T-helper 1 cell treated with Interleukin-12 subunit alpha and Interleukin-12 subunit beta and Interleukin-4 antibody, amounts not matched to agents 30 μg/mL and 1 μg/mL, for 36 hours (primary cell): ENCODE data around the gene PLS3.
A peak's percentile ranks its signal among the peaks of the same experiment; 100 is the strongest.
"Not testable (repeated sequence)": the region's sequence is repeated elsewhere in the genome, so short reads cannot be mapped to it uniquely, and the experiment has no call there.

Source experiments
- H3K27ac Mint-ChIP-seq: one replicate; pipeline ENCODE4 v1.8.0; 2021; ENCODE audit warnings: mild to moderate bottlenecking, mixed read lengths
- H3K27me3 Mint-ChIP-seq: one replicate; pipeline ENCODE4 v1.8.0; 2021; ENCODE audit warnings: low read depth, mixed read lengths
- H3K36me3 Mint-ChIP-seq: one replicate; pipeline ENCODE4 v1.8.0; 2021; ENCODE audit warnings: low read depth, mixed read lengths
- H3K4me1 Mint-ChIP-seq: one replicate; pipeline ENCODE4 v1.8.0; 2021; ENCODE audit warnings: low read depth, mixed read lengths
- H3K4me3 Mint-ChIP-seq: one replicate; pipeline ENCODE4 v1.8.0; 2021; ENCODE audit warnings: mild to moderate bottlenecking, moderate library complexity, mixed read lengths
- H3K9me3 Mint-ChIP-seq: one replicate; pipeline ENCODE4 v1.8.0; 2021; ENCODE audit warnings: mixed read lengths

Gene PLS3, protein sequence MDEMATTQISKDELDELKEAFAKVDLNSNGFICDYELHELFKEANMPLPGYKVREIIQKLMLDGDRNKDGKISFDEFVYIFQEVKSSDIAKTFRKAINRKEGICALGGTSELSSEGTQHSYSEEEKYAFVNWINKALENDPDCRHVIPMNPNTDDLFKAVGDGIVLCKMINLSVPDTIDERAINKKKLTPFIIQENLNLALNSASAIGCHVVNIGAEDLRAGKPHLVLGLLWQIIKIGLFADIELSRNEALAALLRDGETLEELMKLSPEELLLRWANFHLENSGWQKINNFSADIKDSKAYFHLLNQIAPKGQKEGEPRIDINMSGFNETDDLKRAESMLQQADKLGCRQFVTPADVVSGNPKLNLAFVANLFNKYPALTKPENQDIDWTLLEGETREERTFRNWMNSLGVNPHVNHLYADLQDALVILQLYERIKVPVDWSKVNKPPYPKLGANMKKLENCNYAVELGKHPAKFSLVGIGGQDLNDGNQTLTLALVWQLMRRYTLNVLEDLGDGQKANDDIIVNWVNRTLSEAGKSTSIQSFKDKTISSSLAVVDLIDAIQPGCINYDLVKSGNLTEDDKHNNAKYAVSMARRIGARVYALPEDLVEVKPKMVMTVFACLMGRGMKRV

DNA sequence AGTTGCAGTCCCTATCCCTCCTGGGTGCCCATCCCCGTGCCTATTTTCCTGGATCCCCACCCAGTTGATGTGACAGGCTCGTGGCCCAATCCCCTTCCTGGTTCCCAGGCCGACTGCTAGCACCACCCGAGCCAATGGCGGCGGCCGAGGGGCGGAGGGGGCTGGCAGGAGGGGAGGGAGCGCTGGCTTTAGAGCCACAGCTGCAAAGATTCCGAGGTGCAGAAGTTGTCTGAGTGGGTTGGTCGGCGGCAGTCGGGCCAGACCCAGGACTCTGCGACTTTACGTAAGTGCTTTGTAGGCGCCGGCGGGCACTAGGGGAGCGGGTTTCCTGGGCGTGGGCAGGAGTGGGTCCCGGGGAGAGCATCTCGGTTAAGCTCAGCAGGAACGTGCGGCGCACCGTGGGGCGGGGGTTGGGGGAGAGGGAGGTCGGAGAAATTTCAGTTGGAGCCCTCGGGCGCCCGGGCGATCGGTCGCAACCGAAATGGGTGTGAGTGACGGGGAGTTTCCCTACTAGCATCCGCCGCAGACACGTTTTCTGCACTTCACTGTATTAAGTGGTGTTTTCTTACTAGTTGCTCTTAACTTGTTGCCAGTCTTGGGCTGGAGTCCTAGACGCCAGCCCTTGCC lies at the start of gene PLS3:
Gene PLS3 (plus strand): TSS at position 197 of the 627 bp plus-strand sequence. CDS start 49,077 bp downstream, outside the sequence.
- Mint-ChIP-seq H3K27ac (no peak within 1 kb of the TSS), H3K4me1 (peaks cover 1% of the 10 kb centered on the region), H3K9me3 (no peaks in the 10 kb centered on the region), H3K27me3 (peaks cover 27% of the 10 kb centered on the region), H3K4me3 (peak within 1 kb of the TSS; percentile 57), H3K36me3 (no peaks in the 10 kb centered on the region)

DNA sequence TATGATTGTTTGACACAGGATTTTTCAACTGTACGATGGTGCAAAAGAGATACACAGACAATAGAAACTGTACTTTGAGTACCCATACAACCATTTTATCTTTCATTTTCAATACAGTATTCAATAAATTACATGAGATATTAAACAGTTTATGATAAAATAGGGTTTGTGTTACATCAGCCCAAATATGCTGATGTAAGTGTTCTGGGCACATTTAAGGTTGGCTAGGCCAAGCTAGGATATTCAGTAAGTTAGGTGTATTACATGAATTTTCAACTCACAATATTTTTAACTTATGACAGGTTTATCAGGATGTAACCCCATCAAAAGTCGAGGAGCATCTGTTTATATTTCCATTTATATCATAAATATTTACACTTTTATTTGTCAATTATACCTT lies 42.9 kb upstream of the PLS3 start:
- H3K9me3 Mint-ChIP-seq, result no peaks in the 10 kb centered on the region
- H3K4me1 Mint-ChIP-seq, result no peaks in the 10 kb centered on the region

DNA sequence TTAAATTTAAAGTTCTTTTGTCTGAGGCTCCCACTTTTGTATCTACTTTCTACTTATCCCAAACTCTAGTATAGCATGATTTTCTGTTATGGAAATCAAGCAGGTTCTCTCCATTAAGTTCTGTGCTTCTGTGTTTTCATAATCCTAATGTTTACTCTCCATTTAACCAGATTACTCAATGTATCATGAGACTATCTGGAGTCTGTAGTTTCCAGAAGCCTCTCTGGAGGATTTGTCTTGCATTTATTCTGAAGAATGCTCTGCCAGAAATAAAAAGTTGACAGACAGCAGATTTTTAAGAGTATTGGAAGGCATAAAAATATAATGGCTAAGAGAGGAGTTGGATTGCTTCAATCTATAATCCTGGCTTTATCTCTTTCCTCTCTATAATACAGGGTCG lies 39.2 kb upstream of the PLS3 start:
- H3K9me3 Mint-ChIP-seq, result no peaks in the 10 kb centered on the region
- no peak overlapping the region for H3K4me3 Mint-ChIP-seq
- no peaks in the 10 kb centered on the region for H3K4me1 Mint-ChIP-seq
- no peaks in the 10 kb centered on the region for H3K27me3 Mint-ChIP-seq
- H3K27ac Mint-ChIP-seq, result no peak overlapping the region
- H3K36me3 Mint-ChIP-seq, result no peaks in the 10 kb centered on the region

More for the DNA sequence above, 42.9 kb upstream of the PLS3 start:
- no peak overlapping the region for H3K27ac Mint-ChIP-seq
- H3K27me3 Mint-ChIP-seq, result no peaks in the 10 kb centered on the region
- no peaks in the 10 kb centered on the region for H3K36me3 Mint-ChIP-seq
- no peak overlapping the region for H3K4me3 Mint-ChIP-seq

- Mint-ChIP-seq H3K27me3 (no peaks in the 10 kb centered on the region), H3K4me3 (no peak overlapping the region), H3K4me1 (no peaks in the 10 kb centered on the region), H3K9me3 (no peaks in the 10 kb centered on the region), H3K36me3 (no peaks in the 10 kb centered on the region), H3K27ac (no peak overlapping the region)
Observed at GRCh38 chrX:115522952-115523351, 38.0 kb upstream of the PLS3 start.

GRCh38 chrX:115525486-115525885 lies 35.5 kb upstream of the PLS3 start:
- Mint-ChIP-seq H3K36me3 (no peaks in the 10 kb centered on the region), H3K4me1 (no peaks in the 10 kb centered on the region), H3K9me3 (no peaks in the 10 kb centered on the region), H3K27ac (no peak overlapping the region), H3K4me3 (no peak overlapping the region), H3K27me3 (no peaks in the 10 kb centered on the region)

DNA sequence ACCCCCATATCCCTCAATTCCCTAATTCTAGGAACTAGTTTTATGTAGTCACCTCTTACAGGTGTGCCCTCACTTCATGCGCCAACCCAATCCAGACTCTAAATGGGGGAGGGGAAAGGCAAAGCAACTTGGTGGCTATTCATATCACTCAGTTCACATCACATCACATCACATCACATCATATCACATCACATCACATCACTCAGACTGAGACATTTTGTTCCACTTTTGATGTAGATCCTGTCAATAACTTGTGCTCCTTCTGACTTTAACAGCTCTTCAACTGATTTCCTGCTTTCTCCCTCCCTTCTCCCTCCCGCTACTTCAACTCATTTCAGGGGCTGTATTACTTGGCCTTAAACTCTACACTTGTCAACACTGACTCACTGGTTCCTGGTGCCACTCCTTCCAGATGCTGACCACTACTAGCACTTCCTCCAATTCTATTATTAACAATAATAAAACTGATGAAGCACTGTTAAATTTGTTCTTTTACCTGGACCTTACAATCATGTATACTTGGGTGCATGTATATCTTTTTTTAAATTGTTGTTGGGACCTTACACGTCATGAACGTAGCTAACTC lies 29.1 kb upstream of the PLS3 start:
- Mint-ChIP-seq H3K27ac (no peak overlapping the region), H3K36me3 (no peaks in the 10 kb centered on the region), H3K4me1 (no peaks in the 10 kb centered on the region), H3K27me3 (no peaks in the 10 kb centered on the region), H3K4me3 (no peak overlapping the region), H3K9me3 (no peaks in the 10 kb centered on the region)

DNA sequence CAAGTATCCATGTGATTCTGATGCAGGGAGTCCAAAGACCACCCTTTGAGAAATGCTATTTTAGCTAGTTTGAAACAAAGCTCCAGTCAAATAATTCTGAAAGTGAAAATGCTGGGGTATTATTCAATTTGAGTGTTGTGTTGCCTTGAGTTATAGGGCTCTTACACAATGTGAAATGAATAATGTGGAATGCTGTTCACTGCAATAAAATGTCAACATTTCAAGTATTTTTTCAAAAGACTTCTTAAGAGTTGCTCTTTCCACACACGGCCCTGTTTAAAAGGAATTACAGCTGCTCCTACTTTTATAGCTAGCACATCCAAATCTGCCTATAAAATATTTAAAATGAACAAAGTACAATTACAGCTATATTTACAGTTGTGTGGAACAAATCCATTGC lies 27.5 kb upstream of the PLS3 start:
- Mint-ChIP-seq H3K27me3 (no peaks in the 10 kb centered on the region), H3K4me1 (no peaks in the 10 kb centered on the region), H3K9me3 (no peaks in the 10 kb centered on the region), H3K36me3 (no peaks in the 10 kb centered on the region), H3K27ac (no peak overlapping the region), H3K4me3 (no peak overlapping the region)

- Mint-ChIP-seq H3K27ac (no peak overlapping the region), H3K27me3 (no peaks in the 10 kb centered on the region), H3K9me3 (no peaks in the 10 kb centered on the region), H3K4me3 (no peak overlapping the region), H3K36me3 (no peaks in the 10 kb centered on the region), H3K4me1 (no peaks in the 10 kb centered on the region)
Observed at GRCh38 chrX:115534383-115534782, 26.6 kb upstream of the PLS3 start.

GRCh38 chrX:115535421-115535820 lies 25.6 kb upstream of the PLS3 start:
- Mint-ChIP-seq H3K4me1 (no peaks in the 10 kb centered on the region), H3K9me3 (no peaks in the 10 kb centered on the region), H3K27ac (no peak overlapping the region), H3K36me3 (no peaks in the 10 kb centered on the region), H3K4me3 (no peak overlapping the region), H3K27me3 (no peaks in the 10 kb centered on the region)

DNA sequence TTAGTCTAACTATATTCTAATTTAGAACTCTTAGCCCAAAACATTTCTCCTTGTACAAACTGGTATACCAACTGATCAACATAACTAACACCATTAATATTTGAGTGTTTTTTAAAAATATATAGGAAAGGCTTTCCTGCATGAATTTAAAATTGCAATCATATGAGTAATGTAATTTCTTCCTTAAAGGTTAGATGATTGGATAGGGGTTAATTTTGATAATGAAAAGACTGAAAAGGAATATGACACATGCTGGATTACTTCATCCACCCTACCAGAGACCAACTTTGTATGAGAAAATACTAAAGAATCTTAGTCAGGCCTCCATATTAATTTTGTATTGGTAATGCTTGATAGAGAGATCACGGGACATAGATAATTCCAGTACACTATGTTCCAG lies 25.1 kb upstream of the PLS3 start:
- no peak overlapping the region for H3K4me3 Mint-ChIP-seq
- no peaks in the 10 kb centered on the region for H3K27me3 Mint-ChIP-seq
- no peaks in the 10 kb centered on the region for H3K9me3 Mint-ChIP-seq
- H3K27ac Mint-ChIP-seq, result no peak overlapping the region
- H3K36me3 Mint-ChIP-seq, result no peaks in the 10 kb centered on the region
- no peaks in the 10 kb centered on the region for H3K4me1 Mint-ChIP-seq

- Mint-ChIP-seq H3K4me1 (no peaks in the 10 kb centered on the region), H3K36me3 (no peaks in the 10 kb centered on the region), H3K27me3 (no peaks in the 10 kb centered on the region), H3K9me3 (no peaks in the 10 kb centered on the region), H3K4me3 (no peak overlapping the region), H3K27ac (no peak overlapping the region)
Observed at GRCh38 chrX:115539841-115540240, 21.1 kb upstream of the PLS3 start.

- H3K4me3 Mint-ChIP-seq, H3K27me3 Mint-ChIP-seq, H3K9me3 Mint-ChIP-seq, H3K36me3 Mint-ChIP-seq, H3K4me1 Mint-ChIP-seq, H3K27ac Mint-ChIP-seq: not testable (repeated sequence)
Observed at GRCh38 chrX:115541045-115541444, 19.9 kb upstream of the PLS3 start.

- H3K4me1 Mint-ChIP-seq, result no peaks in the 10 kb centered on the region
- no peak overlapping the region for H3K27ac Mint-ChIP-seq
- no peak overlapping the region for H3K4me3 Mint-ChIP-seq
- H3K27me3 Mint-ChIP-seq, result no peaks in the 10 kb centered on the region
- H3K9me3 Mint-ChIP-seq, result no peaks in the 10 kb centered on the region
- no peaks in the 10 kb centered on the region for H3K36me3 Mint-ChIP-seq
Observed at GRCh38 chrX:115547448-115547847, 13.5 kb upstream of the PLS3 start.

DNA sequence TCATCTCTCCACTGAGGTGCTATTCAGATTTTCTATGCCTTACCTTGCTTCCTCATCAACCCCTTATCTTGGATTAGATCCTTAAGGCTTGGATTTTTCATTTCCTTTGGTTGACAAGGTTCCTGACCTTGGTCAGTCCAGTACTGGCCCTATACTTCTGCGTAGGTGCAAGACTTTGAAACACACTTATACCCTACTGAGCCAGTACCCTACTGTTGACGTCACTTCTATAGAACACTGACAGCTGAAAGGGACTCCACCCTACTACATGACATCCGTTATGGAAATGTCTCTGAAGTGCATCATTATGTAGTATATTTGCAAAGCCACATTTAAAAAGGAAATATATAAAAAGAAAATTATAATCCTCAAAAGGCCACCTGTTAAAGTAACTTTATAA lies 12.0 kb upstream of the PLS3 start:
- H3K36me3 Mint-ChIP-seq, result no peaks in the 10 kb centered on the region
- no peaks in the 10 kb centered on the region for H3K9me3 Mint-ChIP-seq
- H3K4me3 Mint-ChIP-seq, result no peak overlapping the region
- H3K4me1 Mint-ChIP-seq, result no peaks in the 10 kb centered on the region
- H3K27me3 Mint-ChIP-seq, result no peaks in the 10 kb centered on the region
- no peak overlapping the region for H3K27ac Mint-ChIP-seq

- H3K4me1 Mint-ChIP-seq, result no peaks in the 10 kb centered on the region
- no peaks in the 10 kb centered on the region for H3K36me3 Mint-ChIP-seq
Observed at GRCh38 chrX:115553171-115553570, 7.8 kb upstream of the PLS3 start.

More at GRCh38 chrX:115553171-115553570, 7.8 kb upstream of the PLS3 start:
- H3K9me3 Mint-ChIP-seq, result no peaks in the 10 kb centered on the region
- H3K4me3 Mint-ChIP-seq, result no peak overlapping the region
- H3K27ac Mint-ChIP-seq, result no peak overlapping the region
- H3K27me3 Mint-ChIP-seq, result peaks cover 3% of the 10 kb centered on the region
